IPS-15b (cell line): ENCODE measurements around the gene RNF213.

Experiments used
- H3K27me3 ChIP-seq: one replicate; pipeline ENCODE4 v1.6.1; 2013; ENCODE audit warnings: low read length; ENCODE audit not compliant: control insufficient read depth, insufficient read depth
- H3K36me3 ChIP-seq: one replicate; pipeline ENCODE4 v1.6.1; 2013; ENCODE audit warnings: low read length; ENCODE audit not compliant: control insufficient read depth, insufficient read depth
- H3K4me1 ChIP-seq: one replicate; pipeline ENCODE4 v1.6.1; 2013; ENCODE audit warnings: mild to moderate bottlenecking, low read length; ENCODE audit not compliant: control insufficient read depth, insufficient read depth
- H3K4me3 ChIP-seq: one replicate; pipeline ENCODE4 v1.5.1; 2013; ENCODE audit warnings: low read depth, low read length
- H3K9ac ChIP-seq: one replicate; pipeline ENCODE4 v1.6.1; 2013; ENCODE audit warnings: low read depth, mild to moderate bottlenecking, low read length
- H3K9me3 ChIP-seq: one replicate; pipeline ENCODE4 v1.6.1; 2013; ENCODE audit warnings: mild to moderate bottlenecking, low read length; ENCODE audit not compliant: control insufficient read depth, insufficient read depth

RNF213 gene

DNA sequence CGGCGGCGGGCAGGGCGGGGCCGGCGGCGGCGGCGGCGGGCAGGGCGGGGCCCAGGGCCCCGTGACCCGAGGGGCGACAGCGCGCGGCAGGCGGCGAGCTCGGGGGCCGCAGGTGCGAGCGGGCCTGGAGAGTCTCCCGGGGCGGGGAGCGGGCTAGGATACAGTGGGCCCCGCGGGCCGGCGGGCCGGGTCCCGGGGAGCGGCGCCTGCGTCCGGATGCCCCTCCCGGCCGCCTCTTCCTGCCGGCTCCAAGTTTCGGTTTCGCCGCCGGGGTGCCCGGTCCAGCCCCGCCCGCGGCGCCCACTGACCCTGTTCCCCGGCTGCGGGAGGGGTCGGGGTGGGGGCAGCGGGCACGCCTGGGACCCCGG lies at the start of gene RNF213:
Gene RNF213, plus strand, starts transcription at position 62 of the 368 bp plus-strand sequence. CDS start 2,830 bp downstream, outside the sequence.
- Histone ChIP-seq H3K9me3 (no peaks in the 10 kb centered on the region), H3K36me3 (peaks cover 14% of the 10 kb centered on the region), H3K27me3 (no peaks in the 10 kb centered on the region), H3K9ac (peak within 1 kb of the TSS; percentile 81), H3K4me3 (peak within 1 kb of the TSS; percentile 71), H3K4me1 (peaks cover 6% of the 10 kb centered on the region)

DNA sequence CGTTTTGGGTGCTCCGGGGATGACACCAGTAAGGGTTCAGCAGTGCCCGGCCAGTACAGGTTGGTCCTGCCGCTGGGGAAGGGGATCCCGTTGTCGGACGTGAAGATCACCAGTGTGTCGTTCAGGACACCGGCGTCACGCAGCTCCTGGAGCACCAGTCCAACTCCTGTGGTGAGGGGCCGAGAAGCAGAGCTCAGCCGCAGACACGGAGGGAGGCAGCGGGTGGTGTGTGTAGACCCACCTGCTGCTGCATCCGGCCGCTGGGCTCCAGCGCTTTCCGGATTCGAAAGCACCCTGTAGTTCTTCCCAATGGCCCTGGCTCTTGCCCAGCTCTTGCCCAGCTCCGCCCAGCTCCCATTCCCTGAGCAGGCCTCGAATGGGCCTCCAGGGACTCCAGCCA lies 48.5 kb upstream of the RNF213 start:
- Histone ChIP-seq H3K9me3 (no peaks in the 10 kb centered on the region), H3K9ac (no peak overlapping the region)

GRCh38 chr17:80212511-80212910 lies 48.1 kb upstream of the RNF213 start:
- Histone ChIP-seq H3K9ac (no peak overlapping the region), H3K36me3 (peaks cover 34% of the 10 kb centered on the region), H3K9me3 (no peaks in the 10 kb centered on the region), H3K4me1 (no peaks in the 10 kb centered on the region), H3K4me3 (no peak overlapping the region), H3K27me3 (no peaks in the 10 kb centered on the region)

More for the DNA sequence above, 48.5 kb upstream of the RNF213 start:
- no peak overlapping the region for H3K4me3 ChIP-seq
- peaks cover 30% of the 10 kb centered on the region for H3K36me3 ChIP-seq
- no peaks in the 10 kb centered on the region for H3K27me3 ChIP-seq
- H3K4me1 ChIP-seq = no peaks in the 10 kb centered on the region

DNA sequence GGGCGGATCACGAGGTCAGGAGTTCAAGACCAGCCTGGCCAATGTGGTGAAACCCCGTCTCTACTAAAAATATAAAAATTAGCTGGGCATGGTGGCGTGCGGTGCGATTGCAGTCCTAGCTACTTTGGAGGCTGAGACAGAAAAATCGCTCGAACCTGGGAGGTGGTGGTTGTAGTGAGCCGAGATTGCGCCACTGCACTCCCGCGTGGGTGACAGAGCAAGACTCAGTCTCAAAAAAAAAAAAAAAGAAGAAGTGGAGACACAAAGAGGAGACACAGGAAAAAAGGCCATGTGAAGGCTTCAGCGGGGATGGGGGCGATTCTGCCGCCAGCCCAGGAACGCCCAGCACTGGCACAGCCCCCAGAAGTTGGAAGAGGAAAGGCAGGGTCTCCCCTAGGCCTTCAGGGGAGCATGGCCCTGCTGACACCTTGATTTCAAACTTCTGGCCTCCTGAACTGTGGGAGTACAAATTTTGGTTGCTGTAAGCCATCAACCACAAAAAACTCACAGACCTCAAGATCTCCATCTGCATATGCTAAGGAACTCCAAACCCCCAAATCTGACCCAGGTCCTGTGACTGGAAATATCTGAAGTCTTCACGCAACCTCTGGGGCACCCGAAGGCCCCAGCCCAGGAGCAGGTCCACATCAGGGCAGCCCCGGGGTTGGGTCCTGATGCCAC lies 47.5 kb upstream of the RNF213 start:
- Histone ChIP-seq H3K9me3 (no peaks in the 10 kb centered on the region), H3K36me3 (peaks cover 34% of the 10 kb centered on the region), H3K9ac (no peak overlapping the region), H3K4me1 (no peaks in the 10 kb centered on the region), H3K27me3 (no peaks in the 10 kb centered on the region), H3K4me3 (no peak overlapping the region)

DNA sequence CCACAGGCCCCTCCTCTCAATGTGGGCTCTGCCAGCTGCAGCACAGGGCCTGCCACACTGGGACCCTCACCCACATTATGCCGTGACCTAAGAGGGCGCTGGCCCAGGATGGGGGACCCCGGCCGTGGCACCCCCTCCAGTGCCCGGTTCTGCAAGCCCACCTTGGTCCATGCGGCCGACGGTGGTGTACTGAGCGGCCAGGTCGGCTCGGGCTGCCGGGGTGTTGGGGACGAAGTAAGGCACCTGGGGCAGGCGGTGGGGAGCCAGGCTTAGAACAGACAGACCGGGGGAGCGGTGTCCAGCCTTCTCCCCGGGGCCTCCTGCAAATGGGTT lies 47.0 kb upstream of the RNF213 start:
- H3K9ac ChIP-seq = no peak overlapping the region
- no peaks in the 10 kb centered on the region for H3K9me3 ChIP-seq
- H3K4me3 ChIP-seq = no peak overlapping the region
- peaks cover 34% of the 10 kb centered on the region for H3K36me3 ChIP-seq
- H3K27me3 ChIP-seq = no peaks in the 10 kb centered on the region
- H3K4me1 ChIP-seq = no peaks in the 10 kb centered on the region

- no peaks in the 10 kb centered on the region for H3K9me3 ChIP-seq
- H3K9ac ChIP-seq = no peak overlapping the region
- H3K36me3 ChIP-seq = peaks cover 34% of the 10 kb centered on the region
- H3K27me3 ChIP-seq = no peaks in the 10 kb centered on the region
- no peak overlapping the region for H3K4me3 ChIP-seq
- no peaks in the 10 kb centered on the region for H3K4me1 ChIP-seq
Observed at GRCh38 chr17:80214012-80214877, 46.4 kb upstream of the RNF213 start.

- Histone ChIP-seq H3K9ac (no peak overlapping the region), H3K9me3 (no peaks in the 10 kb centered on the region), H3K27me3 (no peaks in the 10 kb centered on the region), H3K36me3 (peaks cover 31% of the 10 kb centered on the region), H3K4me3 (no peak overlapping the region), H3K4me1 (peaks cover 4% of the 10 kb centered on the region)
Observed at GRCh38 chr17:80214878-80215210, 45.8 kb upstream of the RNF213 start.

- no peaks in the 10 kb centered on the region for H3K27me3 ChIP-seq
- H3K9ac ChIP-seq = no peak overlapping the region
- peaks cover 20% of the 10 kb centered on the region for H3K36me3 ChIP-seq
- no peaks in the 10 kb centered on the region for H3K9me3 ChIP-seq
- H3K4me3 ChIP-seq = no peak overlapping the region
- peaks cover 4% of the 10 kb centered on the region for H3K4me1 ChIP-seq
Observed at GRCh38 chr17:80216473-80217456, 43.9 kb upstream of the RNF213 start.

GRCh38 chr17:80217703-80218362 lies 42.8 kb upstream of the RNF213 start:
- Histone ChIP-seq H3K9ac (no peak overlapping the region), H3K27me3 (no peaks in the 10 kb centered on the region), H3K36me3 (peaks cover 17% of the 10 kb centered on the region), H3K4me3 (no peak overlapping the region), H3K9me3 (no peaks in the 10 kb centered on the region), H3K4me1 (peaks cover 4% of the 10 kb centered on the region)

GRCh38 chr17:80218391-80218790 lies 42.3 kb upstream of the RNF213 start:
- H3K9ac ChIP-seq = no peak overlapping the region
- H3K9me3 ChIP-seq = no peaks in the 10 kb centered on the region
- H3K27me3 ChIP-seq = no peaks in the 10 kb centered on the region
- H3K4me3 ChIP-seq = no peak overlapping the region
- H3K36me3 ChIP-seq = peaks cover 22% of the 10 kb centered on the region
- H3K4me1 ChIP-seq = peaks cover 4% of the 10 kb centered on the region
